Left colon (tissue), 2 donors: Measurements from ENCODE around the gene ELAVL1. TPM values are rescaled to one million over a fixed set of nuclear protein-coding genes. Genes with fewer than 3 reads are reported as not detected.
"Not testable (repeated sequence)": the region's sequence is repeated elsewhere in the genome, so short reads cannot be mapped to it uniquely, and the experiment has no call there.

Experiments used
- ATAC-seq: fragments of 200-7000 bp; cut with Tn5 transposase; one replicate; pipeline ENCODE4 v1.9.1; 2020; ENCODE audit warnings: mild to moderate bottlenecking, moderate library complexity
- DNase-seq, 2 donors: peaks; one replicate each; pipeline ENCODE4 v3.0.0-alpha.2; 2020
- intact Hi-C, 2 donors: fragments of 100-400 bp; cut with DNase I in 1 of 2; cut with micrococcal nuclease in 1 of 2; formaldehyde crosslinking; loops; one replicate each; pipeline versions ENCODE4 v1.11.2 to v1.14.0; 2022; cut with DNase I, micrococcal nuclease
- long read RNA-seq: library from polyadenylated mRNA; unstranded; transcript quantifications from one replicate; pipeline ENCODE4 v2.0.0, GENCODE V29; 2021
- total RNA-seq, 2 donors: library from RNA; stranded (reverse); fragmentation: NEBNext Ultra II Directional; extraction: Animal tissue kit (Norgen Biotek cat#: 25700); gene quantifications; one replicate each; pipeline ENCODE4 v1.2.1, GENCODE V29; 2021
- donor health status: DM: no; HTN: no; CAD: no.
- donor health status: DM: yes; HTN: yes; CAD: no.

The ELAVL1 gene
- total RNA-seq: 10 to 100 TPM; 49.2 to 61.4 TPM
- long read RNA-seq, full-length matches to known transcripts: 103 of 120 reads
- long read RNA-seq, partial matches to known transcripts: 5 of 120 reads
- long read RNA-seq, other reads (novel, unspliced or antisense): 12 of 120 reads

DNA sequence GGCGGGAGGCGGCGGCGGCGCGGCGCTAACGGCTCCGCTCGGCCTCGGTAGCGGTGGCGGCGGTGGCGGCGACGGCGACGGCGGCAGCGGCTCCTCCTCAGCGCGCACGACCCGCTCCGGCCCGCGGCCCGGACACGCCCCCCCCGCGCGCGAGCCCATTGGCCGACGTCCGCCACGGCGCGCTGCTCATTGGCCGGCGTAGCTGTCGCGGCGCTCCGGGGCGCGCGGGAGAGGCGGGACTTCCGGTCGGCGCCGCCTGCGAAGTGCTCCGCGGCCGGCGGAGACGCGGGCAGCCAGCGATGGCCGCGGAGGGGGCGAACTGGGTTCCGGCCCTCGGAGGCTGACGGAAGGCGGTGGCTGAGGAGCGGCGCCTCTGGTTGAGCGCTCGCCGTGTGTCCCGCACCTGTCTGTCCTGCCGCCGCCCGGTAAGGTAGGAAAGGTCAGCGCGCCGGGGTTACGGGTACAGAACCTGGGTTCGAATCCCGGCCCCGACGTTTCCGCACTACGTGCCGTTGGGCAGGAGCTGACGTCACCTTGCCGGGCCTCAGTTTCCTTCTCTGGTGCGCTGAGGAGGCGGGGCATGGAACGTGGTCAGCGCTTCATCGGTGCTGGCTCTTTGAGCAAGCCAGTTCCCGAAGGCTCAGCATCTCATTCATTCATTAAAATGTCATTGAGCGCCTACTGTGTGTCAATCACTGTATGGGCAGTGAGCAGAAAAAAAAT lies at the start of gene ELAVL1:
ELAVL1 (minus strand) TSS at position 108 of the 723 bp plus-strand sequence. CDS start 13,826 bp downstream, outside the sequence.
- DNase-seq (peak; percentile 83 to 93), ATAC-seq (peak; percentile 95)
- intact Hi-C loops: no loop called here

DNA sequence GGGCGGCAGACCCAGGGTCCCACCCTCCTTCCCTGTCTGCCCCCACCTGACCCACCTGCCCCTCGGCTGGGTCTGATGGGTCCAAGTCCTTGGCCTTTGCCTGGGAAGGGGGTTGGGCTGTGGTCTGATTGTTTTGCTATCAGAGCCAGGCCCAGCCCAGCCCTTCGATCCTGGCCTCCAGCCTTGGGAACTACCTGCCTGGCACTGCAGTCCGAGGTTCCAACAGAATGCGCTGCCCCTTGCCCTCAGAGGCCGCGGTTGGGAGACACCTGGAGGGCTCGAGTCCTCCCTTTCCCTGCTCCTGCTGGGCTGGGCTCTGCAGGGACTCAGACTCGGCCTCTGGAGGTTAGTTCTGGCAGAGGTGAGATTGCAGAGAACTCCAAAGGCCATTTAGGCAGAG lies 48.7 kb upstream of the ELAVL1 start:
- no peak for ATAC-seq

DNA sequence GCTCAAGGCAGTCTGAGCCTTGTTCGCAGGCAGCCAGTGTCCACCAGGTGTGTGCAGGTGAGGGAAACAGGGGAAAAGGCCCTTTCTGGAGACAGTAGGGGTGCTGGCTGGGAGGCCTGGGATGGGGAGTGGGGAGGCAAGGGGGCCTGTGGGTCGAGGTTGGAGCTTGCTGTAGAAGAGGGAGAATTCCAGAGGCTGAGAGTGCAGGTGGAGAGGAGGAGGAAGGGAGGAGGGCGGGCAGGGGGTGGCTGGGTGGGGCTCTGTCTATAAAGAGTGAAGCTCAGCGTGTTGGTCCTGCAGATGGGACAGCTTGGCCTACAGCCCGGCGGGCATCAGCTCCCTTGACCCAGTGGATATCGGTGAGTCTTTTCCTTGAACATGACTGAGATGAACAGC lies 47.0 kb upstream of the ELAVL1 start, which contains the start of gene CCL25:
CCL25 (plus strand) TSS at position 297 of the 396 bp plus-strand sequence. CDS start 290 bp downstream, outside the sequence.
- intact Hi-C loops: no loop called here
- DNase-seq (no peak), ATAC-seq (no peak)

More for the DNA sequence above, 48.7 kb upstream of the ELAVL1 start:
- intact Hi-C loops: no loop called here
- DNase-seq: no peak

DNA sequence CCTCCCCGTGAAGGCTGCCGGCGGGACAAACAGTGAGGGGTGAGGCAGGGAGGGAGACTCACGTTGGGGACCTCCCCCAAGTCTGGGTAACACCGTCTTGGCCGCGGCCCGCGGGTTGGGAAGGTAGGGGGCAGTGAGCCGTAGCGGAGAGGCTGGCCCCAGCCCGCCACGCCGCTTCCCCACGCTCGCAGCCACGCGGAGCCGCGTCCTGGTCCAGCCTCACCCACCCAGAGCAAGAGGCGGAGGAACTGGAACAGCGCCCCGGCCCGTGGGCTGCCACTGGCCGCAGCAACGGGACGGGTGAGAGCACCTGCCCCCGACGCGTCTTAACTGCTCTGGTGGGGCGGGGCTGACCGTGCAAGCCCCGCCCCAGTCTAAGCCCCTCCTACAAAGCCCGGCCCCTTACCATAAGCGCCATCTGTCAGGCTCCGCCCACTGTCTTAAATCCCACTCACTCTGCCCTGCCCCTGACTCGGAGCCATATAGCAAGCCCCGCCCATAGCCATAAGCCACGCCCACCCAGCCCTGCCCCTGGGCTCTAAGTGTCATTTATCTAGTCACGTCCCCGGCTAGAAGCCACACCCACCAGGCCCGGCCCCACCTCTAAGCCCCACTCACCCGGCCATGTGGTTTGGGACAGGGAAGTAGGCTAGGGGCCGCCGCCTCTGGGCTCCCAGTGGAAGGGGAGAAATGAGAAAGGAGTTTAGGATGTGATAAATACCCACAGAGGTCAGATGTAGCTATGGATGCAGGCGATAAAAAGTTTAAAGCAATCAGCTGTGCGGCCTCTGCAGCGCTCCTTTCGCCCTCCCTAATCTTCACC lies 45.0 kb upstream of the ELAVL1 start:
- intact Hi-C loops: no loop called here
- DNase-seq (peak; percentile 85 to 92), ATAC-seq (peak; percentile 94)

DNA sequence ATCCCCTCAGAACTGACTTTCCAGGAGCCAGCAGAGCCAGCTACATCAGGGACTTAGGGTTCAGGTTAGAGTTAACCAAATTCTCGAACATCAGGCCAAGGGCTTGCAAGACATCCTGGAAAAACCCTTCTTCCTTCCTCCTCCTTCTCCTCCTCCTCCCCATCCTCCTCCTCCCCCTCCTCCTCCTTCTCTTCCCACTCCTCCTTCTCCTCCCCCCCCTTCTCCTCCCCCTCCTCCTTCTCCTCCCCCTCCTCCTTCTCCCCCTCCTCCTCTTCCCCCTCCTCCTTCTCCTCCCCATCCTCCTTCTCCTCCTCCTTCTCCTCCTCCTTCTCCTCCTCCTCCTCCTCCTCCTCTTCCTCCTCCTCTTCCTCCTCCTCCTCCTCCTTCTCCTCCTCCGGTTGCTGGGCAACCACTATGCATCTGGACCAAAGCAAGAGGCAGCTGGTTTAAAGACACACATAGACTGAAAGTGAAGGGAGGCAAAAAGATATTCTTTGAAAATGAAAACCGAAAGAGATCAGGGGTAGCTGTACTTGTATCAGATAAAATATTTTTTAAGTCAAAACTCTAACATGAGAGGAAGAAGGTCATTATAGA lies 41.2 kb upstream of the ELAVL1 start:
- no peak for DNase-seq

DNA sequence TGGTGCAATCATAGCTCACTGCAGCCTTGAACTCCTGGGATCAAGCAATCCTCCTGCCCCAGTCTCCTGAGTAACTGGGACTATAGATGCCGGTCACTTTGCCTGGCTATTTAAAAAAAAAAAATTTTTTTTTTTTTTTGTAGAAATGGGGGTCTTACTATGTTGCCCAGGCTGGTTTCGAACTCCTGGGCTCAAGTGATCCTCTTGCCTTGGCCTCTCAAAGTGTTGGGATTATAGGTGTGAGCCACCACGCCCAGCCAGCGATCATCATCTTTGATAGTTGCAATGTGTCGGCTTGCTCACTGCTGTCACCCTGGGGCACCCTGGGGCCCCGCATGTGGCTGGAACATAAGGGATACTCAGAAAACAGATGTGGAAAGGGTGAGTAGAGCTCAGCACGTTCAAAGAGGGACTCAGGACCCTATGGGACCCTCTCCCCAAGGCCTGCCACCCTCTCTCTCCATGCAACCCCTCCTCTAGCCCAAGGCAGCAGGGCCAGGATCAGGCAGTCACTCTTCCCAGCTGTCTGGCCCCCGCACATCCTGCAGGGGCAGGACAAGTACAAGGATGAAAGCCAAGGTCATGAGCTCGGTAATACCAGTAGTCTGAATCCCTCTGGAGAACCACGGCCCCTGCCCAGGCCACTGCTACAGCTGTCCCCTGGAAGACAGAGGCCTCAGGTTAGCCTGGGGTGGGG lies 40.6 kb upstream of the ELAVL1 start:
- ATAC-seq (no peak), DNase-seq (no peak)
- intact Hi-C loops: no loop called here

More for the DNA sequence above, 41.2 kb upstream of the ELAVL1 start:
- intact Hi-C loops: no loop called here
- no peak for ATAC-seq

DNA sequence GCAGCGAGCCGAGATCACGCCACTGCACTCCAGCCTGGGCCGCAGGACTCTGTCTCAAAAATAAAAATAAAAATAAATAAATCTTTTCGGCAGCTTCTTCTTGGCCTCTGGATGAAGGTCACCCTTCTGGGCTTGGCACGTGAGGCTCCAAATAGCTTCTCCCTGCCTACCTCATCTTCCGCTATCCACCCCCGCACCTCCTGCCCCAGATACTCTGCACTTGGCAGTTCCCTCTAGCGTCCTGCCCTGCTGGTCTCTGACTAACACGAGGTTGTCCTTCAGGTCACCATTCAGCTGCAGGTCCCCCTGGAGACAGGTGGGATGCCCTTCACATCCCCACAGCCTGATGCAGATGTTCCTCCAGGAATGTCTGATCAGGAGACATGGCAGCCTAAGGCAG lies 38.6 kb upstream of the ELAVL1 start:
- intact Hi-C loops: no loop called here
- DNase-seq: no peak

DNA sequence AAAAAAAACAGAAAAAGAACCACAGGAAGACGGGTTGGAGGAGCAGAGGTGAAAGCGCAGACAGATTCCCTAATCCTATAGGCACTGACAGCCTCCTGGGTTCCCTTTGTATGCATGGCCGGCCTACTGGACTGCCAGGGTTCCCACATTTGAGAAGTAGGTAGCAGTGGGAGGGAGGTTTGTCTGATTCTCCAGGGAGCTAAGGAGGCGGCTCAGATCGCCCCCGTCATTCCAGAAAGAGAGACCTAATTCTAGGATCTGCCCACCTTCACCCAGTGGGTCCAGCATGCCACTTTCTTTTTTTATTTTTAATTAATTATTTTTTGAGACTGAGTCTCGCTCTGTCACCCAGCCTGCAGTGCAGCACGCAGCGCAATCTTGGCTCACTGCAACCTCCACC lies 37.5 kb upstream of the ELAVL1 start:
- no peak for ATAC-seq
- intact Hi-C loops: no loop called here
- DNase-seq: no peak

More for the DNA sequence above, 38.6 kb upstream of the ELAVL1 start:
- ATAC-seq: no peak

DNA sequence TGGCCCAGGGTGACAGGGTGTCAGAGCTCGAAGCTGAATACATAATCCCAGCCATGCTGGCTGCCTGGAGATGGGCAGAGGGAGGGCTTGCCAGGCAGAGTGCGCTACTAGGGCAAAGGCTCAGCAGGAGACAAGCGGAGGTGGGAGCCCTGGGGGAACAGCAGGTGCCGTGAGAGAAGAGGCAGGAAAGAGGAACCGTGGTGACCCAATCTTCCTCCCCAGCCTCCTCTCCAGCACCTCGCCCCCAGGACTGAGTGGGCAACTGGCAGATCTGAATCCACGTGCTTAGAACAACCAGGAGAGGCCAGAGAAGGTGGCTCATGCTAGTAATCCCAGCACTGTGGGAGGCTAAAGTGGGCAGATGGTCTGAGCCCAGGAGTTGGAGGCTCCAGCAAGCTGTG lies 36.1 kb upstream of the ELAVL1 start:
- intact Hi-C loops: no loop called here
- DNase-seq (no peak), ATAC-seq (no peak)

DNA sequence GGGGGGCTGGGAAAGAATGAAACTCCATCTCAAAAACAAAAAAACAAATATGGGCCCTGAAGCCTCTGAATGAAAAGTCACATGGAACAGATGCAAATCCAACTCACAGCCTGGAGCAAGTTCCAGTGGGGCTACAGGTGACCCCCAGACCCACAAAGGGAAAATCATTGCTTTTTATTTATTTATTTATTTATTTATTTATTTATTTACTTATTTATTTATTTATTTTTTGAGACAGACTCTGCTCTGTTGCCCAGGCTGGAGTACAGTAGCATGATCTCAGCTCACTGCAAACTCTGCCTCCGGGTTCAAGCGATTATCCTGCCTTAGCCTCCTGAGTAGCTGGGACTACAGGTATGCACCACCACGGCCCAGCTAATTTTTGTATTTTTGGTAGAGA lies 33.8 kb upstream of the ELAVL1 start:
- no peak for DNase-seq
- intact Hi-C loops: no loop called here
- no peak for ATAC-seq

DNA sequence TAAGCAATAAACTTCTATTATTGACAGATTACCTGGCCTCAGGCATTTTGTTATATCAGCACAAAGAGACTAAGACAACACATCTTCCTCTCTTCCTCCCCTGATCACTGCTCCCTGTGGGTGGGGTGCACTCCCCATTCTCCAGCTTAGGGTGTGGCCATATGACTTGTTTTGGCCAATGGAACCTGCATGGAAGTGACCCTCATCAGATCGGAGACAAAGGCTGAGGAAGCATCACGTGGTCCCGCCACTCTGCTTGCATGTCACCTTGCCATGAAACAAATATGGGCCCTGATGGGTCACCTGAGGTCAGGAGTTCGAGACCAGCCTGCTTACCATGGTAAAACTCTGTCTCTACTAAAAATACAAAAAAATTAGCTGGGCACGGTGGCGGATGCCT lies 33.4 kb upstream of the ELAVL1 start:
- DNase-seq: no peak
- ATAC-seq: no peak
- intact Hi-C loops: no loop called here

DNA sequence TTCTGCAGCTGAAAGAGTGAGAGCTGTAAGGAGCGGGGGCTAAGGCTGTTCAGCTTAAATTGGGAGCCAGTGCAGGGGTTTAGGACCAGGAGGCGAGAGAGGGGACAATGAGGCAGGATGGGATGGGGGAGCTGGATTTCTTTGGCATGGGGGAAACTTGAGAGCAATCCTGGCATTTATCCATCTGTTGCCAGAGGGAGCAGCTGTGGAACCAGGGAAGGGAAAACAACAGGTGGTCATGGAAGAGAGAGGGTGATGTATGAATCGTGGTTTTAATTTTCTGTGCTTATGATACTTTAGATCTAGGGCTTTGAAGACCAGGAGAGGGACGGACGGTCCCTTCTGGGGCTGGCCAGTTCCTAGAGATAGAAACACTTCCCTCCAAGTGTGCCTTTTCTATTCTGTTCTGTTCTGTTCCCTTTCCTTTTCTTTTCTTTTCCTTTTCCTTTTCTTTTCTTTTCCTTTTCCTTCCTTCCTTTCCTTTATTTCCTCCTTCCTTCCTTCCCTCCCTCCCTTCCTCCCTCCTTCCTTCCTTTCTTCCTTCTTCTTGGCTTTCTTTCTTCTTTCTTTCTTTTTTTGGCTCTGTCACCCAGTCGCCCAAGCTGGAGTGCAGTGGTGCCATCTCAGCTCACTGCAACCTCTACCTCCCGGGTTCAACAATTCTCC lies 31.1 kb upstream of the ELAVL1 start:
- intact Hi-C loops: no loop called here
- ATAC-seq (no peak), DNase-seq (no peak)

DNA sequence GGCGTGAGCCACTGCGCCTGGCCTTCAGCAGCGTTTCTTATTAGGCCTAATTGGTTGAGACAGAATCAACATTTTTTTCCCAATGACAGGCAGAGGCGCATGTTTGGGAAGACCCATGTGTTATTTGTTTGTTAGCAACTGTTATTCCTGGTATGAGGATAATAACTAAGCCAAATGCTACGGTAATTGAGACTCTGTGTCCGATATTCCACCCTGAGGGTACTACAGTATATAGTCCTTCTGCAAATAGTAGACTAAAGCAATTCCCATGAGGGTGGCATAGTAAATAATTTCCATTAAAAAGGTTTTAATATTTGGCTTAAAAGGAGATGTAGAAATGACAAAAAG lies 28.7 kb upstream of the ELAVL1 start:
- DNase-seq: no peak
- intact Hi-C loops: no loop called here
- ATAC-seq: no peak

DNA sequence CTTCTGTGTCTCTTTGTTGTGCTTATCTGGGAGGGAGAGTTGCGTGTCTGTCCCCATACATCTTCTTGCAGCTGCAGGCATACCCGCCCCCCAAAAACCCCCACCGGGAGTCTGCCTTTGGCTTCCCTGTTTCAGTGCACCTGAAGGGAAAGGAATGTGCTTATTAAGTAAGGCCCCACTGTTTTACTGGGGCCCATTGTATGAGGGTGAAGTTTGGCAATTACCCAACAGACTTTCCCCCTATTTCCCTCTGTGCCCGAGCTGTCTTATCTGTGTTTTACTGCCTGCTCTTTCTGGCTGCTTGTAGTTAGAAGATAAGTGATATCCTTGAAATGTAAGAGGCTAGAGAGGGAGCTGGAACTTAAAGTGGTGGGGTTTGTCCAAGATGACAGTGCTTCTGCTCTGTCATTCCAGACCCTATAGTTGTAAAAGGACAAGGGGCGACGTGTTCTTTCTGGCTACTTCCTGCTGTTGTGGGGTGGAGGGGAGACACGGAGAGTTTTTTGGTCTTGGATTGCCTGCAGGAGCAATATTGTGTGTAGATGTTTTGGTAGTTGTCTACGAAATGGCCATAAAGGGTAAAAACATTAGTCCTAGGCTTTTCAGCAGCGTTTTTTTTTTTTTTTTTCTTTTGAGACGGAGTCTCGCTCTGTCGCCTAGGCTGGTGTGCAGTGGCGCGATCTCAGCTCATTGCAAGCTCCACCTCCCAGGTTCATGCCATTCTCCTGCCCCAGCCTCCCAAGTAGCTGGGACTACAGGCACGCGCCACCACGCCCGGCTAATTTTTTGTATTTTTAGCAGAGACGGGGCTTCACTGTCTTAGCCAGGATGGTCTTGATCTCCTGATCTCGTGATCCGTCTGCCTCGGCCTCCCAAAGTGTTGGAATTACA lies 28.1 kb upstream of the ELAVL1 start:
- ATAC-seq, DNase-seq, intact Hi-C loops: not testable (repeated sequence)

DNA sequence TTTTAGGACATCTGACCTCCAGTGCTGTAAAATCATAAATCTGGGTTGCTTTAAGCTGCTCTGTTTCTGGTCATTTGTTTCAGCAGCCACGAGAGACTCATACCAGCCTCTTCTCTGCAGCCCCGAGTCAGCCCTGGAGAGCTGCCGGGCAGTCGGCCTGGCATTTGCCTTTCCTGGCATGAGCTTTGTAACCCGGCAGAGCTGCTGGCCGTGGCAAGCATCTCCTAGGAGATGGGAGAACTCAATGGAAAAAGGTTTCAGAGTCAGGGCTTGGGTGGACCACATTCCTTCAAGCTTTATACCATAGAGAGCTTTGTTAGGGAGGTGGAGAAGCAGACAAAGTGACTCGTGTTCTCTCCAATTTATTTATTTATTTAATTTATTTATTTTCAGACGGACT lies 25.5 kb upstream of the ELAVL1 start:
- DNase-seq (no peak), ATAC-seq (no peak)
- intact Hi-C loops: no loop called here

DNA sequence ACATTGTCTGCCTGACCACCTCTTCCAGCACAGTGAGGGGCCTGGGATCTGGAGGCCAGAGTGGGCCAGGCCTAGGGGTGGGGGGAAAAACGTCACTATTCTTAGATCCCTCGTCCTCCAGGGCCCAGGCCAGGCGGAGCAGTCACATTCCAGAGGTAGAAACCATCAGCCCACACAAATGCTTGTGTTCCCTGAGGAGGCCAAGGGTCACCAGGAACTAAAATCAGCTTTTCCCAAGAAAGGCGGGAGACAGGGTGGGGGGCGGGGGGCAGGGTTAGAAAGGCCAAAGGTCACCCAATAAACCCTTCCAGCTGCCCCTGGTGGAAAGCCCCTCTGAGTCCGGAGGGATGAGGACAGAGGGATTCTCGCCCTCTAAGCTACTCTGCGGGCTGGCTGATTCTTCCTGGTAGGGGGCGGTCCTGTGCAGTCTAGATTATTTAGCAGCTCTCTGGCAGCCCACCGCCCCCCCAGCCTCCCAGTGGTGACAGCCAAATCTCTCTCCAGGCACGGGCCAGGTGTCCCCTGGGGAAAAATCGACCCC lies 23.6 kb upstream of the ELAVL1 start:
- no peak for DNase-seq
- ATAC-seq: no peak
- intact Hi-C loops: no loop called here

DNA sequence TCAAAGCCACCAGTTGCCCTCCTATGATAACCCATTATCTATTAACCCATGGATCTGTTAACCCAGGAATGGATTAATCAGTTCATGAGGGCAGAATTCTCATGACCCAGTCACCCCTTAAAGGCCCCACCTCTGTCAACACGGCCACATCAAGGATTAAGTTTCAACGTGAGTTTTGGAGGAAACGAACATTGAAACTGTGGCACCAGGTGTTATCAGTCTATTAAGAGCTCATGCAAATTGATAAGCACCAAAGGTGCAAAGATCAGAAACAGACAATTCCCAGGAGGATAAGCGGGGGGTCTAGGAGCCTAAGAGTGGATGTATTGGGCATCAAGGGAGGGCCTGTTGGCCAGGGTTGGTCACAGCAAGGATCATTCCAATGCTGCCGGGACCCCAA lies 19.9 kb upstream of the ELAVL1 start:
- no peak for DNase-seq
- ATAC-seq: no peak
- intact Hi-C loops: no loop called here
